Measurements from ENCODE around the gene HNF4A.

DNA sequence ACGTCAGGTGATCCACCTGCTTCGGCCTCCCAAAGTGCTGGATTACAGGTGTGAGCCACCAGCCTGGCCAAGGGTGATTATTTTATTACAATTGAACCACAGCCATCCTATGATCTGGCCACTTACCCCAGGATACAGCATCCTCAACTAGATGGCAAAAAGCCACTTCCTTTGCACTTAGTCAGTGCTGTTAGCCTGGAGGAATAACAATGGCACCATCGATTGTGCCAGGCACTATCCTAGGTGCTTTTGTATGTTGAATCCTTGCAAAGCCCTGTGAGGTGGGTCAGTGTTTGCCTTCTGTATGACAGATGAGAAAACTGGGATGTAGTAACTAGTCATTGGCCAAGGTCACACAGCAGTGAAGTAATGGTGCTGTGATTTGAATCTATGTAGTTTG is 109.0 kb downstream of the HNF4A start:
- no peak for TF ChIP-seq FOXM1 (IDR thresholded peaks at IDR 0.05; ENCODE audit: borderline replicate concordance)
- no peak for TF ChIP-seq FOXA1 (IDR thresholded peaks at IDR 0.05)
- TF ChIP-seq PKNOX1 (IDR thresholded peaks at IDR 0.05) = no peak
- TF ChIP-seq SP1 (IDR thresholded peaks at IDR 0.05) = no peak
- TF ChIP-seq BHLHE40 (IDR thresholded peaks at IDR 0.05; ENCODE audit: borderline replicate concordance) = no peak
- TF ChIP-seq ZNF384 (IDR thresholded peaks at IDR 0.05) = no peak
- TF ChIP-seq TARDBP (IDR thresholded peaks at IDR 0.05) = no peak
- no peak for TF ChIP-seq ELF4 (IDR thresholded peaks at IDR 0.05)
- TF ChIP-seq SUZ12 (IDR thresholded peaks at IDR 0.05) = no peak
- TF ChIP-seq LEF1 (IDR thresholded peaks at IDR 0.05; ENCODE audit: borderline replicate concordance) = no peak
- TF ChIP-seq ARNT (IDR thresholded peaks at IDR 0.05) = no peak
- TF ChIP-seq NFRKB (IDR thresholded peaks at IDR 0.05) = no peak
